DMS 273 treated with DMSO at 0.1 percent for 48 hours (cell line): ENCODE data around the gene NEDD9.

ENCODE experiments used
- DNase-seq: peaks from one replicate; lab custom pipeline; 2025; lab: John Stamatoyannopoulos, UW

The NEDD9 gene

DNA sequence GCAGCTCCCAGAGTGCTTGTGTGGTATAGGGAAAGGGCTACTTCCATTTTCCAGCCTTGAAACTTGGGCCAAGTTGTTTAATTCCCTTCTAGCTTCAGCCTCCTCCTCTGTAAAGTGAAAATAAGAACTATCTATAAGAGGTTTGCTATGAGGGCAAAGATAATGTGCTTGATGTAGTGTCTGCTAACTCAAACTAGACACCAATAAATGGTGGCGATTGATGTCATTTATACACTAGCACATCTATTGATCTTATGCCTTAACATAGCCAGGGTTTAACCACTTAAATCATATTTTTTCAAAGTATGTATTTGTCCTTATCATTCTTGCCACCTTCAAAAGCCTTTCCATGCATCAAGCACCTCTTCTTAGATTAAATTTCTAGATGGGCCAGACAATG lies 55.2 kb downstream of the NEDD9 start:
- no peak for DNase-seq

DNA sequence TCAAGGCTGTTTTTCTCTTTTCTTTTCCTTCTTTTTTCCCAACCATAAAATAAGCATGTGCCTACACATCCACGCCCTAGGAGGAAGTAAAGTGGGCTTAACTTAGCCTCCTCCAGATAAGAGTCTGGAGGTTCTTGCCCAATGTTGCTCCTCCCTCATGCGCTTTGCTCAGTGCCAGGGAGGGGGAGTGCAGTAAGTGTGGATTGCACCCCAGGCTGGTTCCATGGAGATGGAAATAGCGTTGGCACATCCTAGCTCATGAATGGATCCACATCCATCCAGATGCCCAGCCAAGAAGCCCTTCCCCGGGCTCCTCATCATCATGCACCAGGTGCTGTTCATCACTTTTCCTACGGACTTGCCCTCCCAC lies 58.2 kb downstream of the NEDD9 start:
- DNase-seq: no peak

DNA sequence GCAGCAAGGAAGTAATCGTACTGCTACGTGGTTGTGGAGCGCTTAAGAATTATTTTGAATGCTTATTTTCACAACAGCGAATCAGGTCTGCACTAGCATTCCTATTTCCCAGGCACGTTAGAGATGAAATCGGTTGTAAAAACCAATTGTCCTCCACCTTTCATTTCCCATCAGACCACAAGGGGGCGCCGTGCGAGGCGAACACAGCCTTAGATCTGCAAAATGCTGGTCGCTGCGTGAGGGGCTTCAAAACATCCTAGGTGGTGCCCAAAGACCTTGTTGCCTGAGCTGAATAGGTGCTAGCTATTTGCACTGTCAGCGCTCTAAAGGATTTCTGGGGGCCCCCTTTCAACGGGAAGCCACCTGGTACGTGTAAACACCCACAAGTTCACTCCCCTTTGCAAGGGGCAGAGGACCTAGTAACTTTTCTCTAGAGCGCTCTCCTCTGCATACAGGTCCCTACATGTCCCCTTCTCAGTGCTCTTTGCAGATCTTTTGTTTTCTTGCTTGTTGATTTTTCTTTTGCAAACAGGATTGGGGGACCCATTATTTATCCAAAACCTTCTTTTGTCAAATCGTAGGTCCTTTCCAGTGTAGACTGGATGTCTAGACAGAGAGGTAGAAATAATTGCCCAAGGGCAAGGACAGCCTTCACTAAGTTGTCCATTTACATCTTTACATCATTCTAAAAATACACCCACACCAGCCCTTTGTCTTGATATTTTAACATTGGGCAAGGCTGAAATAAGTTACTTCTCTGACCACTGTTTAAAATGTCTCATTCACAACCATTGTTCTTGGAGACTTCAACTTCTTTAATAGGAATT lies 59.8 kb downstream of the NEDD9 start:
- no peak for DNase-seq

DNA sequence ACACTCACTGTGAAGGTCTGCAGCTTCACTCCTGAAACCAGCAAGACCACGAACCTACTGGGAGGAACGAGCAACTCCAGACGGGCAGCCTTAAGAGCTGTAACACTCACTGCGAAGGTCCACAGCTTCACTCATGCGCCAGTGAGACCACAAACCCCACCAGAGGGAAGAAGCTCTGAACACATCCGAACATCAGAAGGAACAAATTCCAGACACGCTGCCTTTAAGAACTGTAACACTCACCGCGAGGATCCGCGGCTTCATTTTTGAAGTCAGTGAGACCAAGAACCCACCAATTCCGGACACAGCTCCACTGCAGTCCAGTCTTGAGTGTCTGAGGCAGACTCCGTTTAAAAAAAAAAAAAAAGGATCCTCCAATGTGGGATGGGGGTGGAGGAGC lies 60.5 kb downstream of the NEDD9 start:
- no peak for DNase-seq

DNA sequence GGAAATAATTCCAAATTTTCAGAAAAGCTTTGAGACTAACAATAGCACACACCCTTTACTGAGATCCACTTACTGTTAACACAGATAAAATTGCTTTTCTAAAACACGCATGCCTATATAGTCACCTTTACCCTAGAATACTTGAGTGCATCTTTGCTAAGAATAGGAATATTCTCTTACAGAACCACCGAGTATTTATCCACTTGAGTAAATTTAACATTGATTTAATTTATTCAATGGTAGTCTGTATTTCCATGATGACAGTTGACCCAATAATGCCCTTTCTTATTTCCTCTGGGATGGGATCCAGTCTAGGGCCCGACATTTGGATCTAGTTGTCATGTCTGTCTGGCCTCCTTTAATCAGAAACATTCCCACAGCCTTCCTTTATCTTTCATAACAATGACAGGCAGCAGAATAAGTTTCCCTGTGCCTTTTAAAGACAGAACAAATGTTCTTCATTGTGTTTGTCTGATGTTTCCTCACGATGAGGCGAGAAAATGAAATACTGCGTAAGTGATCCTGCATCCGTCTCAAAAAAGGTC lies 64.3 kb downstream of the NEDD9 start:
- no peak for DNase-seq

DNA sequence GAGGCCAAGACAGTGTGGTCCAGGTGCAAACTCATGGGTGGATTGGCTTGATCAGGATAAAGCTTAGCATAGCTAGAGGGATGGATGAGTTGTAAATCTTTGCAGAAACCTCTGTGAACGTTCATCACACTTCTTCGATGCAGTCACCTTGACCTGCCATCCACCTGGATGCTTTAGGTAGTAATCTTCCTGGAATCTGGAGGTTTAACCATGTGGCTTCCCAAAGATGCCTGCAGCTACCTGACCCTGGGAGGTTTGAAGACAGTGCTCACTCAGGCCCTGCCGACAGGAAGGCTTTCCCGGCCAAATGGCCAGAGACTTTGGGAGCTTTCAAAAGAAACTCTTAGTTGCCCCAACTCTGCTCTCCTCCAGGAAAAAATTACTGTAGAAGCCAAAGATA lies 65.5 kb downstream of the NEDD9 start:
- no peak for DNase-seq

DNA sequence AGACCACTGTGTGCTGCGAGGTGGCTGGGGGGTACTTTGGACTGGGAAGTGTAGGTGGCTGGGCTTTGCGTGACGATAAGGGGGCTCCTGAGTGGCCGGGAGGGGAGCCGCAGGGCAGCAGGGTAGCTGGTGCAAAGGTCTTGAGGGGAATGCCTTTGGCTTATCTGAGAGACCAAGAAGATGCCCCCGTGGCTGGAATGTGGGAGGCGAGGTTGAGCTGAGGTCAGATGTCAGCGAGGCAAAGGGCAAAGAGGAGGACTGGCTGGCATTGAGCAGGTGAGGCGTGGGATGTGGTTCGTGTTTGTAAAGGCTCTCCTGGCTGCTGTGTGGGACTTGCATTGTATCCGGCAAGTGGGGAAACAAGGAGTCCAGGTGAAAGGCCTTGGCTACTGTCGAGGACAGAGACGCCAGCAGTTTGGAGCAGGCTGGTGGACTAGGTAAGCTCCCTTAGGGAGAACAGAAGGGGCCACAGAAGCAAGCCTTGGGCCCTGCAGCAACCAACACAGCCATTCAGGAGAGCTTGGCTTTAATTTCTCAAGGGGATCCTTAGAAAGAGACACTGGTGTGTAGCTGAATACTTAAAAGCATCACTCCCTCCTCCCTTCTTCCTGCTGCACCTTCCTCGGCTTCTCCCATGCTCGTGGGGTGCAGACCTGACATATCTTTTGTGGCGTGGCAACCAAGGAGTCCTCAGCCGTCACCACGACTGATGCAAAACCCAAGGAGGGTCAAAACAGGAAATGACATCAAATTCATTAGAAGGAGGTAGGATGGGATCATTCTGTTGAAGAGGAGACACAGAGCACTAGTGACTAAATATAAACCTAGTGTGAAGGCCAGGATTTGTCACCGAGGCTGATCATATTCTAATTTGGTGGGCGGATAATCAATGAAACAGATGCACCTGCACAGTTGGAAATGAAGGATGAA lies 67.5 kb downstream of the NEDD9 start:
- DNase-seq: no peak

DNA sequence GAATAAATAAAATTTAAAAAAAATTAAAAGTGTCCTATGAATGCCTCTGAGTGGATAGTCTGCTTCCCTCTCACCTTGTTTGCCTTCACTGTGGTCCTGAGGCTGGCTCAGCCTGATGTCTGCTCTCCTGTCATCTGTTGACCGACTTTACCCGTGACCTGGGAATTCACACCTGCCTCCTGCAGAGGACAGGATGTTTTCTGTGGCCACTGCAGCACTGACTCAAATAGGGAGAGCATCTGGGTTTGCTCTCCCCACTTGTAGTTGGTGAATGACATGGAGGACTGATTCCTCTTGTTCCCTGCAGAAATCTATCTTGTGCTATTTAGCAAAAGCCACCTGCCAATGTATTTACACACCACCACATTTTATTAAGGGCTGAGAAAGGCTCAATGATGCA lies 68.5 kb downstream of the NEDD9 start:
- no peak for DNase-seq

DNA sequence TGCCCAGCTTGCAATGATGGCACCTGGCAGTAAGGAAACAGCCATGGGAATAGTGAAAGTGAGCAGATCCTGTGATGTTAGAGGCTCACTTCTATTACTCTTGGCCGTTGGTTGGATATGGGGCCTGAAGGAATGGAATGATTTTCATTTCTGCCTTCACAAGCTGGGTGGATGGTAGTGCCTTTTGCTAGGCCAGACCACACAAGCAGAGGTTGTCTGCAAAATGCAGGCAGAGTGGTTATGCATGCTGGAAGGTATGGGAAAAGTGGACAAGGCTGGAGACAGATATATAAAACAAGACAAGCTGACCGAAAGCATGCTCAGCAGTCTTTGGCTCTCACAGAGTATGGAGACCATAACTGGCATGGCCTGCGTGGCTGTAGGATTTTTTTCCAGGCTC lies 70.2 kb downstream of the NEDD9 start:
- no peak for DNase-seq

DNA sequence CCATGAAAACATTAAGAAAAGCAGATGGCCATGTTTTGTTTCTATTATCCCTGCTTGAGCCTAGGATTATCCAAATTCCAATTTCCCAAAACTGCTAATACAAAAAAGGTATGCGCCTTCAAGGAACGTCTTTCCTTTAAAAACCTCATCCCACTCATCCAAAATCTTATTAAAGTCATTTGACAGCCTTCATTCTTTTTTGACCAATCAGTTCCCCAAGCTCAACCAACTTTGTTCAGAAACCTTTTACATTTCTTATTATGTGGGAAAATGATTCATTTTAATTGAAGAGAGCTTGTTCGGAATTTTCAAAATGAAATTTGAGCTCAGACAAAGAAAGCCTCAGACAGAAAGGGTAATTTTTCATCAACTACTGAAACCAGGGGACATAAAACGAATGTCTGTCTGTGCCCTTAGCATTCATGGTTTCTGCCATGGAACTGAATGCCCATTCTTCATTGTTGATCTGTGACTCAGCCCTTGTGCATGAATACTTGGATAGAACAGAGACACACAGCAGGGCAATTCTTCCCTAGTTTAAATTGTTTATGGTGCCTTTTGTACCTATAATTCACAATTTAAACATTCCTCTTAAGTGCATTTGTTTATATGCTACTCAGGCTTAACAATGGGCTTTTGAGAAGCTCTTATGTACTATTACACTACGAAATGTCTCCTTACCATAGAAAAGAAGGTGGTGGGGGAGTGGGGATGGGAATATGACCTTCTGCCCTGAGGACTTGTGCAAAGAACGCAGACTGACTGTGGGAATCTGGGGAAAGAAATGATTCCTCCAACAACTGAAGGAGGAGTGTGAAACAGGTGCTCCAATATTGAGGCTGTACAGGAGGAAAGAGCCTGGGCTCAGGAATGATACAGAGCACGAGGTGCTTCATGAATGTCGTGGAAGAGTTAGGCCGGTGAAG lies 71.2 kb downstream of the NEDD9 start:
- no peak for DNase-seq

DNA sequence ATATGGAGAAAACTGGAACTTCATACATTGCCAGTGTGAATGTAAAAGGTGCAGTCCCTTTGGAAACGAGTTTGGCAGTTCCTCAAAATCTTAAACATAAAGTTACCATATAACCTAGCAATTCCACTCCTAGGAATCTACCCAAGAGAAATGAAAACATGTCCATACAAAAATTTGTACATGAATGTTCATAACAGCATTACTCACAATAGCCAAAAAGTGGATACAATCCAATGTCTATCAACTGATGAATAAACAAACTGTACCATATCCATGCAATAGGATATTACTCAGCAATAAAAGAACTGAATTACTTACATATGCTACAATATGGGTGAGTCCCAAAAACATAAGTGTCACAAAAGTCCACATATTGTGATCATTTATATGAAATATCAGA lies 72.3 kb downstream of the NEDD9 start:
- no peak for DNase-seq

DNA sequence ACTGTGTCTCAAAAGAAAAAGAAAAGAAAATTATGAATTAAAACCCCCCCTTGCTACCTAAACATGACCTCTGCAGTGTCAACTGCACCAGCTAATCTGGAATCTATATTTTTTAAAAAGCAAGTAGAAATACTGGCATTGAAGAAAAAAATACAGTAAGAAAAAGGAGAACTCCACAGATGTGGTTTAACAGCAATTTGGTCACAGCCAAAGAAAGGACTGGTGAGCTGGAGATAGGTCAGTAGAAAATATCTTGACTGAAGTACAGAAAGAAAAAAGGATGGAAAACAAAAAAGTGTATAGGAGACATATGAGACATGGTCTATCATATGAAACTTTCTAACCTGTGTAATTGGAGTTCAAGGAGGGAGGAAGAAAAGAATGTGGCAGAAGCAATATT lies 76.9 kb downstream of the NEDD9 start:
- no peak for DNase-seq

DNA sequence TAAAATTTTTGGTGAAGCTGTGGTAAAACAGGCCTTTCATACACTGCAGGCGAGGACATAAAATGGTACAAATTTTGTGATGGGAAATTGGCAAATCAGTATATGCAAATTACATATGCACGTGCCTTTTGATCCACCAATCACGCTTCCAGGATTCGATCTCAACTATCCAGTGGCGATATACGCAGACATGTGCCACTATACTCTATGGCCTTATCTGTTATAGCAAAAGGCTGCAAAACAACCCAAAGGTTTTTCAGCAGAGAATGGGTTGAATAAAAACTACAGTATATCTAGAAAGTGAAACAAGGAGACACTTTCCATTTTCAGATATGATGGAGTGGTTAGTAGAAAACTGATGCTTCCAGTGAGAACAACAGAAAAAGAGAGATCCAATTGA lies 79.0 kb downstream of the NEDD9 start:
- no peak for DNase-seq

DNA sequence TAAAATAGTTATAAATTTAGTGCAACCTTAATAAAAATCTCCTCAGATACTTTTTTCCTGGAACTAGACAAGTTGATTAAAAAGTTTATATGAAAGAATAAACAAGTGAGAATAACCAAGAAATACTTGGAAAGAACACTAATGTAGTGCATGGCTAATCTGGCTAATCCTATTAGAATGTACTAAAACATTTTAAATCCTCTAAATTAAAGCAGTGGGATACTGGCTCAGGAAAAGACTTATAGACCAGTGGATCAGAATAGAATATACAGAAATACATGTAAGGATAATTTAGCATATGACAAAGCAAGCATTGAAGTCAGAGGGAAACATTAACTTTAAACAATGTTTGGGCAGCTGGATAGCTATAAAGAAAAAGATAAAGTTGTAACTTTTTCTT lies 79.9 kb downstream of the NEDD9 start:
- DNase-seq: no peak

DNA sequence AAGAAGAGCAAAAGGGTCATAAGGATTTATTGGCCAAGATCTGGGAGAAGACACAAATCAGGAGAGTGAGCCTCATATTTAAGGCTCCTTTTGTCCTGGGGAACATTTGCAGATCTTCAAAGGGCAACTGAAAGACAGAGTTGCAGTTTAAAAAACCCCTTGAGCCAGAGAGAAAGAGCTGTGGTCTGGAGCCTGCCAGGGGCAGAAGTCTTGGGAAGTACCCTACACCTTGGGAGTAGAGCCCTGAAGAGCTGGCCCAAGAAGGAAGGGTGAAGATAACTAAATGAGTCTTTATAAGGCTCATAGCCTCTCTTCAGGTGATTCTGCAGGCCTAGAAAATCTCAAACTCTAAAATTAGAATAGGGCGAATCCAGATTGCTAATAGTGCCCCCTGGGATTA lies 81.0 kb downstream of the NEDD9 start:
- DNase-seq: no peak

DNA sequence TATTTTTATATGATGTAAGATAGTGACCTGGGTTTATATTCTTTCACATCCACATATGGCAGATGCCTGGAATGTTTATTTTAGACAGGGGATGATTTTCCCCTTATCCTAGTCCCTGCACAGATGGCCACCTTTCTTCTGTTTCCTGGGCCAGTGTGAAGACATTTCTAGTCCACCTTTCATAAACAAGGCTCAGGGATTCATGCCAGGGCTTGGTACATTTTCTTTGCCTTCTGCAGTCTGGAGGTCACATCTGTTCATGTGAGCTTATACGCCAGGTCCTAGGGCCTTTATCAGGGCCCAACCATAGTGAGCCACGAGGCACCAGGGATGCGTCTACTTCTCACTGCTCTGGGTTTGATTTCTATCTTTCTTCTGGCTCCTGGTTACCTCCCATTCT lies 82.9 kb downstream of the NEDD9 start:
- peak; percentile 73 for DNase-seq

DNA sequence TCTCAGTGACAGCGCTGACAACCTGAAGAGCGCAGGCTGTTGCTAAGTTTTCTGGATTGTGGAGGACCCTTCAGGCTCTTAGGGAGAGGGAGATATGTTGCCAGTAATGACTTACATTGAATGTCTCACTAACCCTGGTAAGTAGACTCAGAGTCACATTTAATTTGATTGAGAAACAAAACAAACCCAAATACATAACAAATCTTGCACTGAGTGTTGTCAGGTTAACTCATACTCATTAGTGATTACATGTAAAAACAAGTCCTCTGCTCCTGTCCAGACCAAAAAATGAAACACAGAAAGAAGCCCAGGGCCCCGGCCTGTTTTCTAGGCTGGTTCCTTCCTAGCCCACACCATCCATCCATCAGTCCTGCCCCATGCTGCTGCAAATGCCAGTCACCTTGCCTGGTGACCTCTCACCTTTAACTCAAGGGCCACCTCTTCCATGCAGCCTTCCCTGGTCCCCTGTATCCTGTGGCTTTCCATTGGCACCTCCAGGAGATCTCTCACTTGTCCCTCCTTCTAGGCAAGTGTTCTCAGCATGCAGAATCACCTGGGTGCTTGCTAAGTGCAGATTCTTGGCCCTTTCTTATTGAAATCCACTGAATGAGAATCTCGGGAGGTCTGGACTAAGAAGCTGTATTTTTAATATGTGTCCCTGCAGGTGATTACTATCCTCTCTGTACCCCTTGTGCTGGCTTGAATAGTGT lies 86.2 kb downstream of the NEDD9 start:
- DNase-seq: no peak

DNA sequence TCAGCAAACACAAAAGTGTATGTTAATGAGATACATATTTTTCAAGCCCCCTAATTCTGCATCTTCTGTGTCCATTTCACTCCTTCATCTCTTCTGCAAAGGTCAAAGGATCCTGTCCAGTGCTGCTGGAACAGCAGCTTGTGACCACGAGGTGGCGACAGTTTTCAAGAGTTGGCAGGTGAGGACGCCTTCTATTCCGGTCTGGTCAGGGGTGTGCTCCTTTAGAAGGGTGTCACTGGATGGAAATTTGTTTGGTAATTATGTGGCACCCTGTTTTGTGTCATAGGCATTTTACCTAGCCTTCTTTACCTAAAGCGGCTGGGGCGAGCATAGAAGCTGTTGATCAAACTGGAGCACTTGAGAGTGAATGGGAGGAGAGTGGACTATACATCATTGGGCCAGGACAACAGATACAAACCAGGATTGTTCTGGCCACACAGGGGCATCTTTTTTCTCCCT lies 88.0 kb downstream of the NEDD9 start:
- no peak for DNase-seq

DNA sequence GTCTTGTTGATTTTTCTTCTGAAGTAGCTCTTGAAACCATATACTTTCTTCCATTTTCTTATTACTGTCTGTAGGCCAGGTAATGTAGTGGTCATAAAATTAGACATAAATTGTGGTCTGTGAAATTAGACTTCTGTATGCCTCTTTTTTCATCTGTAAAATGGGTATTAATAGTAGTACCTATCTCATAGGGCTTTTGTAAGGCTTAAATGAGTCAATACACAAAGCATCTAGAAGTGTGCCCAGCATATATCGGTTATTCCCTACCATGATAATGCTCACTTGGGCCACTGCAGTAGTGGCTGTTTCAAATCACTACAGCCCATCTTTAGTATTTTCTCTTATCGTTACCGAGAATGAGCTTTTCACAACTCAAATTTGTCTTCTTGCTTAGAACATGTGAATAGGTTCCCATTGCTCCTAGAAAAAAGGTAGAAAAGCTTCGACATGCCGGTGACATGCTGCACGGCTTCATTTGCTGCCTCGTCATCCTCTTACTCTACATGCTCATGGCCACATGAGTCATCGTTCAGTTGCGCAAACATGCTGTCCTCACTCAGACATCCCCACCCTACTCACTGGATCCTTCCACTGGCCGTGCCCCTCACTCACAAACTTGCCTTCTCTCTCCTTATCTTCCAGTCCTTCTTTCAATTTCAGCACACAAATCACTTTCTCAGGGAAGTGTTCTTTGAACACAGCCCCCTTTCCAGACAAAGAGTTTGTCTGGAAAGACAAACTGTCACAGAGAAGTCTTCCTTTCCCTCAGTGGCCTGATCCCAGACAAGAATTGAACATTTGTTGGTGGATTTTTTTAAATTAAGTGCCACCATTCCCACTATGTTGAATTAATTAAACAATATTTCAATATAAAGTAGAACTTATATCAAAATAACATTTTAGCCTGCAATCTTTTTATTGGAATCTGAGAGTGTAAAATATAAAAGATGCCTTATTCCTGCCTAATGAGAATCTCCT lies 88.8 kb downstream of the NEDD9 start:
- no peak for DNase-seq
